ENCODE results near the gene PKN3.

The PKN3 gene

GRCh38 chr9:128713941-128714573, 11.8 kb downstream of the PKN3 start:
- no peak overlapping the region for H3K27ac ChIP-seq
- DNase-seq (ENCODE audit: low read depth, low spot score): no peak

GRCh38 chr9:128714586-128715435, 12.5 kb downstream of the PKN3 start:
- no peak overlapping the region for H3K27ac ChIP-seq
- DNase-seq (ENCODE audit: low read depth, low spot score): no peak

- H3K27ac ChIP-seq: no peak overlapping the region
These were observed 13.1 kb downstream of the PKN3 start for GRCh38 chr9:128715436-128715750.

GRCh38 chr9:128716581-128717254, 14.4 kb downstream of the PKN3 start:
- H3K27ac ChIP-seq: no peak overlapping the region
- DNase-seq (ENCODE audit: low read depth, low spot score): no peak

More at GRCh38 chr9:128715436-128715750, 13.1 kb downstream of the PKN3 start:
- no peak for DNase-seq (ENCODE audit: low read depth, low spot score)

- H3K27ac ChIP-seq: no peak overlapping the region
- DNase-seq (ENCODE audit: low read depth, low spot score): no peak
These were observed 15.7 kb downstream of the PKN3 start for GRCh38 chr9:128718047-128718446.

GRCh38 chr9:128718475-128718874, 16.2 kb downstream of the PKN3 start:
- H3K27ac ChIP-seq: no peak overlapping the region
- DNase-seq (ENCODE audit: low read depth, low spot score): no peak

GRCh38 chr9:128719919-128720605, 17.8 kb downstream of the PKN3 start:
- DNase-seq (ENCODE audit: low read depth, low spot score): no peak
- no peak overlapping the region for H3K27ac ChIP-seq

- no peak for DNase-seq (ENCODE audit: low read depth, low spot score)
- no peak overlapping the region for H3K27ac ChIP-seq
These were observed 18.7 kb downstream of the PKN3 start for GRCh38 chr9:128720841-128721486.

GRCh38 chr9:128721487-128722010, 19.2 kb downstream of the PKN3 start:
- no peak for DNase-seq (ENCODE audit: low read depth, low spot score)
- no peak overlapping the region for H3K27ac ChIP-seq

GRCh38 chr9:128722380-128723351, 20.4 kb downstream of the PKN3 start:
- no peak for DNase-seq (ENCODE audit: low read depth, low spot score)
- no peak overlapping the region for H3K27ac ChIP-seq

- DNase-seq (ENCODE audit: low read depth, low spot score): no peak
- H3K27ac ChIP-seq: peak overlapping the region; percentile 13
These were observed 21.1 kb downstream of the PKN3 start for GRCh38 chr9:128723352-128723865.

GRCh38 chr9:128723866-128724743, 21.8 kb downstream of the PKN3 start, which contains the start of gene ZDHHC12:
ZDHHC12 (minus strand) TSS chr9:128724127; CDS start chr9:128724093, 34 bp downstream.
- DNase-seq (ENCODE audit: low read depth, low spot score): peak; percentile 93
- H3K27ac ChIP-seq: peak within 1 kb of the TSS; percentile 13

- peak; percentile 31 for DNase-seq (ENCODE audit: low read depth, low spot score)
- H3K27ac ChIP-seq: no peak overlapping the region
These were observed 22.5 kb downstream of the PKN3 start for GRCh38 chr9:128724744-128725211.

GRCh38 chr9:128727640-128728248, 25.4 kb downstream of the PKN3 start:
- no peak overlapping the region for H3K27ac ChIP-seq
- DNase-seq (ENCODE audit: low read depth, low spot score): no peak

- H3K27ac ChIP-seq: no peak overlapping the region
- DNase-seq (ENCODE audit: low read depth, low spot score): no peak
These were observed 26.0 kb downstream of the PKN3 start for GRCh38 chr9:128728298-128728697.

- H3K27ac ChIP-seq: no peak overlapping the region
- no peak for DNase-seq (ENCODE audit: low read depth, low spot score)
These were observed 27.0 kb downstream of the PKN3 start for GRCh38 chr9:128729302-128729701.
